Hematopoietic multipotent progenitor cell treated with erythropoietin and hydrocortisone succinate and interleukin-3 and kit ligand, for 4 days (in vitro differentiated cells): Measurements from ENCODE around the gene KANTR.

Source experiments
- DNase-seq: peaks from one replicate; pipeline ENCODE4 v3.0.0-alpha.2; 2015

Gene KANTR

GRCh38 chrX:53081925-53082772 lies 11.8 kb upstream of the KANTR start, which contains the start of gene TSPYL2:
TSPYL2 (plus strand) TSS chrX:53082367; CDS start chrX:53082499, 132 bp downstream.
- peak; percentile 95 for DNase-seq

- no peak for DNase-seq
These were observed 10.9 kb upstream of the KANTR start for GRCh38 chrX:53082773-53083616.

GRCh38 chrX:53084043-53084570 lies 9.8 kb upstream of the KANTR start:
- no peak for DNase-seq

- no peak for DNase-seq
These were observed 9.1 kb upstream of the KANTR start for GRCh38 chrX:53084863-53085262.

GRCh38 chrX:53085661-53086229 lies 8.2 kb upstream of the KANTR start:
- peak; percentile 54 for DNase-seq

GRCh38 chrX:53086464-53086863 lies 7.5 kb upstream of the KANTR start:
- DNase-seq = no peak

- DNase-seq = no peak
These were observed 6.5 kb upstream of the KANTR start for GRCh38 chrX:53087388-53087831.

GRCh38 chrX:53088136-53088974 lies 5.6 kb upstream of the KANTR start:
- peak; percentile 51 for DNase-seq

- peak; percentile 69 for DNase-seq
These were observed 4.6 kb upstream of the KANTR start for GRCh38 chrX:53089224-53089842.

GRCh38 chrX:53089925-53090324 lies 4.0 kb upstream of the KANTR start:
- DNase-seq = no peak

GRCh38 chrX:53091354-53091753 lies 2.6 kb upstream of the KANTR start:
- DNase-seq = no peak

GRCh38 chrX:53093177-53093655 lies 726 bp upstream of the KANTR start:
- DNase-seq = peak; percentile 90

GRCh38 chrX:53094582-53094905 lies 602 bp downstream of the KANTR start:
- no peak for DNase-seq

- no peak for DNase-seq
These were observed 1.9 kb downstream of the KANTR start for GRCh38 chrX:53095796-53096195.

GRCh38 chrX:53114864-53115549 lies 21.1 kb downstream of the KANTR start:
- DNase-seq = no peak

GRCh38 chrX:53115550-53115874 lies 21.6 kb downstream of the KANTR start:
- DNase-seq = no peak

- DNase-seq = no peak
These were observed 22.2 kb downstream of the KANTR start for GRCh38 chrX:53116101-53116500.

GRCh38 chrX:53122013-53122412 lies 28.1 kb downstream of the KANTR start:
- DNase-seq = no peak

GRCh38 chrX:53125506-53125905 lies 31.6 kb downstream of the KANTR start:
- DNase-seq = no peak

GRCh38 chrX:53126377-53126776 lies 32.4 kb downstream of the KANTR start:
- no peak for DNase-seq

- no peak for DNase-seq
These were observed 34.3 kb downstream of the KANTR start for GRCh38 chrX:53128097-53128749.
